LHCN-M2 (cell line): ENCODE results near the gene OLIG2. TPM values are rescaled to one million over a fixed set of nuclear protein-coding genes. Genes with fewer than 3 reads are reported as not detected.

ENCODE experiments used
- DNase-seq: peaks from one replicate; pipeline ENCODE4 v3.0.0-alpha.2; 2012; ENCODE audit warnings: low read depth
- total RNA-seq: library from RNA; depleted of rRNA; stranded (reverse); fragments of >200 nt; gene quantifications from 2 replicates; pipeline ENCODE4 v1.2.3, GENCODE V29; 2014

Gene OLIG2
- total RNA-seq, 1 experiment from 2014 or later, result not detected

GRCh38 chr21:33019885-33020557, 5.7 kb upstream of the OLIG2 start:
- DNase-seq, result no peak

- no peak for DNase-seq
Measured at GRCh38 chr21:33020558-33021100, 5.1 kb upstream of the OLIG2 start.

DNA sequence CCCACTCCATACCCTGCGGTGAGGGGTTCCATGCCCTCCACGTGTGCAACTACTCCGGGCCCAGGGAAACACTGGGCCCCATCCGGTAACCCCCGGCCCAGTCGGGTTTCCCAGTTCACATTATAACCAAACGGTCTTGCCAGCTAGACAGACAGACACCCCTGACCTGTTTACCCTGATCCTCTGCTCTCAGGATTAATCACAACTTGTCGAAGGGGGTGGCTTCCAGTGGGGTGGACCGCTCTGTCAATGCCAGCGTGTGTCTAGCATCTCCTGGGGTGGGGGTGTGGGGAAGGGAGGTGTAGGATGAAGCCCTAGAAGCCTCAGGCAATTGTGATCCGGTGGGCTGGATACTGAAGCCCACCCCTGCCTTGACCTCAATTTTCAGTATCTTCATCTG, 4.6 kb upstream of the OLIG2 start:
- DNase-seq, result no peak

- no peak for DNase-seq
Measured at GRCh38 chr21:33021667-33022066, 4.1 kb upstream of the OLIG2 start.

DNA sequence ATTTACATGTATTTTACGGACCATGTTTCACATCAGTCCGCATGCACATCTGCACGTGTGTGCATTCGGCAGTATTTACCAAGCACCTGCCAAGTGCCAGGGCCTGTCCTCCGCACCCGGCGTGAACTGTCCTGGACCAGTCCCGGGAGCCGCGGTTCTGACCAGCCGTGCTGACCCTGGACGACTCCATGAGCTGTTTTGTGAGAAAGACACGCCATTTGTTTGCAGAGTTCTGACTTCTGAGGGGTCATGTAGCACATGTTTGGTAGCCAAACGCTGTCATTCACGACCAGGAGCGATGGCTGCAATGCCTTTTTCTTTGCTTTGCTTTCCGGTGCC, 3.3 kb upstream of the OLIG2 start:
- no peak for DNase-seq

- no peak for DNase-seq
Measured at GRCh38 chr21:33022828-33023573, 2.7 kb upstream of the OLIG2 start.

DNA sequence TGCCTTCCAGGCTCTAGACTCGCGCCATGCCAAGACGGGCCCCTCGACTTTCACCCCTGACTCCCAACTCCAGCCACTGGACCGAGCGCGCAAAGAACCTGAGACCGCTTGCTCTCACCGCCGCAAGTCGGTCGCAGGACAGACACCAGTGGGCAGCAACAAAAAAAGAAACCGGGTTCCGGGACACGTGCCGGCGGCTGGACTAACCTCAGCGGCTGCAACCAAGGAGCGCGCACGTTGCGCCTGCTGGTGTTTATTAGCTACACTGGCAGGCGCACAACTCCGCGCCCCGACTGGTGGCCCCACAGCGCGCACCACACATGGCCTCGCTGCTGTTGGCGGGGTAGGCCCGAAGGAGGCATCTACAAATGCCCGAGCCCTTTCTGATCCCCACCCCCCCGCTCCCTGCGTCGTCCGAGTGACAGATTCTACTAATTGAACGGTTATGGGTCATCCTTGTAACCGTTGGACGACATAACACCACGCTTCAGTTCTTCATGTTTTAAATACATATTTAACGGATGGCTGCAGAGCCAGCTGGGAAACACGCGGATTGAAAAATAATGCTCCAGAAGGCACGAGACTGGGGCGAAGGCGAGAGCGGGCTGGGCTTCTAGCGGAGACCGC, 2.0 kb upstream of the OLIG2 start:
- no peak for DNase-seq

DNA sequence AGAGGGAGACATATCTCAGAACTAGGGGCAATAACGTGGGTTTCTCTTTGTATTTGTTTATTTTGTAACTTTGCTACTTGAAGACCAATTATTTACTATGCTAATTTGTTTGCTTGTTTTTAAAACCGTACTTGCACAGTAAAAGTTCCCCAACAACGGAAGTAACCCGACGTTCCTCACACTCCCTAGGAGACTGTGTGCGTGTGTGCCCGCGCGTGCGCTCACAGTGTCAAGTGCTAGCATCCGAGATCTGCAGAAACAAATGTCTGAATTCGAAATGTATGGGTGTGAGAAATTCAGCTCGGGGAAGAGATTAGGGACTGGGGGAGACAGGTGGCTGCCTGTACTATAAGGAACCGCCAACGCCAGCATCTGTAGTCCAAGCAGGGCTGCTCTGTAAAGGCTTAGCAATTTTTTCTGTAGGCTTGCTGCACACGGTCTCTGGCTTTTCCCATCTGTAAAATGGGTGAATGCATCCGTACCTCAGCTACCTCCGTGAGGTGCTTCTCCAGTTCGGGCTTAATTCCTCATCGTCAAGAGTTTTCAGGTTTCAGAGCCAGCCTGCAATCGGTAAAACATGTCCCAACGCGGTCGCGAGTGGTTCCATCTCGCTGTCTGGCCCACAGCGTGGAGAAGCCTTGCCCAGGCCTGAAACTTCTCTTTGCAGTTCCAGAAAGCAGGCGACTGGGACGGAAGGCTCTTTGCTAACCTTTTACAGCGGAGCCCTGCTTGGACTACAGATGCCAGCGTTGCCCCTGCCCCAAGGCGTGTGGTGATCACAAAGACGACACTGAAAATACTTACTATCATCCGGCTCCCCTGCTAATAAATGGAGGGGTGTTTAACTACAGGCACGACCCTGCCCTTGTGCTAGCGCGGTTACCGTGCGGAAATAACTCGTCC, 1.3 kb upstream of the OLIG2 start:
- no peak for DNase-seq

DNA sequence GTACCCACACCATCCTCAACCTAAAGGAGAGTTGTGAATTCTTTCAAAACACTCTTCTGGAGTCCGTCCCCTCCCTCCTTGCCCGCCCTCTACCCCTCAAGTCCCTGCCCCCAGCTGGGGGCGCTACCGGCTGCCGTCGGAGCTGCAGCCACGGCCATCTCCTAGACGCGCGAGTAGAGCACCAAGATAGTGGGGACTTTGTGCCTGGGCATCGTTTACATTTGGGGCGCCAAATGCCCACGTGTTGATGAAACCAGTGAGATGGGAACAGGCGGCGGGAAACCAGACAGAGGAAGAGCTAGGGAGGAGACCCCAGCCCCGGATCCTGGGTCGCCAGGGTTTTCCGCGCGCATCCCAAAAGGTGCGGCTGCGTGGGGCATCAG, 638 bp upstream of the OLIG2 start:
- DNase-seq, result no peak

DNA sequence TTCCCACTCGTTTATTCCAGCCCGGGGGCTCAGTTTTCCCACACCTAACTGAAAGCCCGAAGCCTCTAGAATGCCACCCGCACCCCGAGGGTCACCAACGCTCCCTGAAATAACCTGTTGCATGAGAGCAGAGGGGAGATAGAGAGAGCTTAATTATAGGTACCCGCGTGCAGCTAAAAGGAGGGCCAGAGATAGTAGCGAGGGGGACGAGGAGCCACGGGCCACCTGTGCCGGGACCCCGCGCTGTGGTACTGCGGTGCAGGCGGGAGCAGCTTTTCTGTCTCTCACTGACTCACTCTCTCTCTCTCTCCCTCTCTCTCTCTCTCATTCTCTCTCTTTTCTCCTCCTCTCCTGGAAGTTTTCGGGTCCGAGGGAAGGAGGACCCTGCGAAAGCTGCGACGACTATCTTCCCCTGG, 716 bp downstream of the OLIG2 start:
- no peak for DNase-seq

DNA sequence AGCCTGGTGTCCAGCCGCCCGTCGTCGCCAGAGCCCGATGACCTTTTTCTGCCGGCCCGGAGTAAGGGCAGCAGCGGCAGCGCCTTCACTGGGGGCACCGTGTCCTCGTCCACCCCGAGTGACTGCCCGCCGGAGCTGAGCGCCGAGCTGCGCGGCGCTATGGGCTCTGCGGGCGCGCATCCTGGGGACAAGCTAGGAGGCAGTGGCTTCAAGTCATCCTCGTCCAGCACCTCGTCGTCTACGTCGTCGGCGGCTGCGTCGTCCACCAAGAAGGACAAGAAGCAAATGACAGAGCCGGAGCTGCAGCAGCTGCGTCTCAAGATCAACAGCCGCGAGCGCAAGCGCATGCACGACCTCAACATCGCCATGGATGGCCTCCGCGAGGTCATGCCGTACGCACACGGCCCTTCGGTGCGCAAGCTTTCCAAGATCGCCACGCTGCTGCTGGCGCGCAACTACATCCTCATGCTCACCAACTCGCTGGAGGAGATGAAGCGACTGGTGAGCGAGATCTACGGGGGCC, 1.2 kb downstream of the OLIG2 start:
- DNase-seq, result peak; percentile 11

DNA sequence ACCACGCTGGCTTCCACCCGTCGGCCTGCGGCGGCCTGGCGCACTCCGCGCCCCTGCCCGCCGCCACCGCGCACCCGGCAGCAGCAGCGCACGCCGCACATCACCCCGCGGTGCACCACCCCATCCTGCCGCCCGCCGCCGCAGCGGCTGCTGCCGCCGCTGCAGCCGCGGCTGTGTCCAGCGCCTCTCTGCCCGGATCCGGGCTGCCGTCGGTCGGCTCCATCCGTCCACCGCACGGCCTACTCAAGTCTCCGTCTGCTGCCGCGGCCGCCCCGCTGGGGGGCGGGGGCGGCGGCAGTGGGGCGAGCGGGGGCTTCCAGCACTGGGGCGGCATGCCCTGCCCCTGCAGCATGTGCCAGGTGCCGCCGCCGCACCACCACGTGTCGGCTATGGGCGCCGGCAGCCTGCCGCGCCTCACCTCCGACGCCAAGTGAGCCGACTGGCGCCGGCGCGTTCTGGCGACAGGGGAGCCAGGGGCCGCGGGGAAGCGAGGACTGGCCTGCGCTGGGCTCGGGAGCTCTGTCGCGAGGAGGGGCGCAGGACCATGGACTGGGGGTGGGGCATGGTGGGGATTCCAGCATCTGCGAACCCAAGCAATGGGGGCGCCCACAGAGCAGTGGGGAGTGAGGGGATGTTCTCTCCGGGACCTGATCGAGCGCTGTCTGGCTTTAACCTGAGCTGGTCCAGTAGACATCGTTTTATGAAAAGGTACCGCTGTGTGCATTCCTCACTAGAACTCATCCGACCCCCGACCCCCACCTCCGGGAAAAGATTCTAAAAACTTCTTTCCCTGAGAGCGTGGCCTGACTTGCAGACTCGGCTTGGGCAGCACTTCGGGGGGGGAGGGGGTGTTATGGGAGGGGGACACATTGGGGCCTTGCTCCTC, 1.9 kb downstream of the OLIG2 start:
- DNase-seq, result no peak

DNA sequence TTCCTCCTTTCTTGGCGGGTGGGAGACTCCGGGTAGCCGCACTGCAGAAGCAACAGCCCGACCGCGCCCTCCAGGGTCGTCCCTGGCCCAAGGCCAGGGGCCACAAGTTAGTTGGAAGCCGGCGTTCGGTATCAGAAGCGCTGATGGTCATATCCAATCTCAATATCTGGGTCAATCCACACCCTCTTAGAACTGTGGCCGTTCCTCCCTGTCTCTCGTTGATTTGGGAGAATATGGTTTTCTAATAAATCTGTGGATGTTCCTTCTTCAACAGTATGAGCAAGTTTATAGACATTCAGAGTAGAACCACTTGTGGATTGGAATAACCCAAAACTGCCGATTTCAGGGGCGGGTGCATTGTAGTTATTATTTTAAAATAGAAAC, 2.5 kb downstream of the OLIG2 start:
- DNase-seq, result no peak

DNA sequence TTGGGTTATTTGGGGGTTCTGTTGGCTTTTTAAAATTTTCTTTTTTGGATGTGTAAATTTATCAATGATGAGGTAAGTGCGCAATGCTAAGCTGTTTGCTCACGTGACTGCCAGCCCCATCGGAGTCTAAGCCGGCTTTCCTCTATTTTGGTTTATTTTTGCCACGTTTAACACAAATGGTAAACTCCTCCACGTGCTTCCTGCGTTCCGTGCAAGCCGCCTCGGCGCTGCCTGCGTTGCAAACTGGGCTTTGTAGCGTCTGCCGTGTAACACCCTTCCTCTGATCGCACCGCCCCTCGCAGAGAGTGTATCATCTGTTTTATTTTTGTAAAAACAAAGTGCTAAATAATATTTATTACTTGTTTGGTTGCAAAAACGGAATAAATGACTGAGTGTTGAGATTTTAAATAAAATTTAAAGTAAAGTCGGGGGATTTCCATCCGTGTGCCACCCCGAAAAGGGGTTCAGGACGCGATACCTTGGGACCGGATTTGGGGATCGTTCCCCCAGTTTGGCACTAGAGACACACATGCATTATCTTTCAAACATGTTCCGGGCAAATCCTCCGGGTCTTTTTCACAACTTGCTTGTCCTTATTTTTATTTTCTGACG, 3.1 kb downstream of the OLIG2 start:
- no peak for DNase-seq

DNA sequence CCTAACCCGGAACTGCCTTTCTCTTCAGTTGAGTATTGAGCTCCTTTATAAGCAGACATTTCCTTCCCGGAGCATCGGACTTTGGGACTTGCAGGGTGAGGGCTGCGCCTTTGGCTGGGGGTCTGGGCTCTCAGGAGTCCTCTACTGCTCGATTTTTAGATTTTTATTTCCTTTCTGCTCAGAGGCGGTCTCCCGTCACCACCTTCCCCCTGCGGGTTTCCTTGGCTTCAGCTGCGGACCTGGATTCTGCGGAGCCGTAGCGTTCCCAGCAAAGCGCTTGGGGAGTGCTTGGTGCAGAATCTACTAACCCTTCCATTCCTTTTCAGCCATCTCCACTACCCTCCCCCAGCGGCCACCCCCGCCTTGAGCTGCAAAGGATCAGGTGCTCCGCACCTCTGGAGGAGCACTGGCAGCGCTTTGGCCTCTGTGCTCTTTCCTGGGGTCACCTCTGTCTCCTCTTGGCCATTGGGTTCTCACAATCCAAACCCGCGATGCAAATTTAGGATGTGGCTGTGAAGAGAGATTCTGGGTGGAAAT, 3.7 kb downstream of the OLIG2 start:
- no peak for DNase-seq

GRCh38 chr21:33029975-33030461, 4.3 kb downstream of the OLIG2 start:
- no peak for DNase-seq

- DNase-seq, result no peak
Measured at GRCh38 chr21:33030633-33031032, 4.9 kb downstream of the OLIG2 start.

GRCh38 chr21:33031152-33031911, 5.6 kb downstream of the OLIG2 start:
- no peak for DNase-seq
